Neuronal stem cell (in vitro differentiated cells): Measurements from ENCODE around the gene RSAD1.

Experiments used
- DNase-seq: peaks from one replicate; pipeline ENCODE4 v3.0.0-alpha.2; 2013; ENCODE audit warnings: low spot score
- H2AFZ ChIP-seq: one replicate; pipeline ENCODE4 v1.6.1; 2013; ENCODE audit warnings: mild to moderate bottlenecking, low read length, inconsistent platforms
- H2AK5ac ChIP-seq: 2 replicates; pipeline ENCODE4 v1.6.1; 2013; ENCODE audit warnings: low read depth, mild to moderate bottlenecking, inconsistent platforms, low read length, moderate library complexity, mixed read lengths
- H2BK120ac ChIP-seq: 2 replicates; pipeline ENCODE4 v1.6.1; 2013; ENCODE audit warnings: low read depth, mild to moderate bottlenecking, inconsistent platforms, low read length, moderate library complexity, mixed read lengths
- H2BK12ac ChIP-seq: one replicate; pipeline ENCODE4 v1.6.1; 2013; ENCODE audit warnings: low read length, inconsistent platforms
- H2BK15ac ChIP-seq: 2 replicates; pipeline ENCODE4 v1.6.1; 2013; ENCODE audit warnings: mild to moderate bottlenecking, low read length, inconsistent platforms, mixed read lengths
- H2BK5ac ChIP-seq: one replicate; pipeline ENCODE4 v1.6.1; 2013; ENCODE audit warnings: inconsistent platforms, mild to moderate bottlenecking, low read length, moderate library complexity
- H3K14ac ChIP-seq: one replicate; pipeline ENCODE4 v1.6.1; 2013; ENCODE audit warnings: low read length, inconsistent platforms
- H3K18ac ChIP-seq: 2 replicates; pipeline ENCODE4 v1.6.1; 2013; ENCODE audit warnings: low read length, inconsistent platforms
- H3K23ac ChIP-seq: 2 replicates; pipeline ENCODE4 v1.6.1; 2013; ENCODE audit warnings: low read depth, mild to moderate bottlenecking, mixed read lengths, low read length, inconsistent platforms; ENCODE audit not compliant: poor library complexity
- H3K27ac ChIP-seq: replicated peaks from 3 replicates; pipeline ENCODE4 v1.5.1; 2013; ENCODE audit warnings: low read length, inconsistent platforms
- H3K27me3 ChIP-seq, 3 experiments: 2 replicates each; pipeline ENCODE4 v1.6.1; 2013; ENCODE audit warnings: low read length in 3 of 3, mild to moderate bottlenecking in 2 of 3, inconsistent platforms in 1 of 3, low read depth in 1 of 3, mixed read lengths in 1 of 3, moderate library complexity in 1 of 3; ENCODE audit not compliant: control insufficient read depth in 3 of 3, insufficient read depth in 3 of 3
- H3K36me3 ChIP-seq, 2 donors: replicated peaks in 1 of 2; 2 replicates each; pipeline ENCODE4 v1.6.1; 2013; ENCODE audit warnings: low read length in 2 of 2; ENCODE audit not compliant: control insufficient read depth in 2 of 2, insufficient read depth in 2 of 2
- H3K4ac ChIP-seq: 2 replicates; pipeline ENCODE4 v1.6.1; 2013; ENCODE audit warnings: inconsistent platforms, mild to moderate bottlenecking, low read length, moderate library complexity
- H3K4me1 ChIP-seq, 2 donors: 1 replicate in 1 of 2; 2 replicates in 1 of 2; pipeline ENCODE4 v1.6.1; 2013; ENCODE audit warnings: low read length in 2 of 2, low read depth in 1 of 2; ENCODE audit not compliant: control insufficient read depth in 2 of 2, insufficient read depth in 1 of 2
- H3K4me2 ChIP-seq: one replicate; pipeline ENCODE4 v1.6.1; 2013; ENCODE audit warnings: mild to moderate bottlenecking, low read length, inconsistent platforms; ENCODE audit not compliant: insufficient read depth, poor library complexity, severe bottlenecking
- H3K4me3 ChIP-seq, 2 donors: 2 replicates each; pipeline ENCODE4 v1.5.1; 2013; ENCODE audit warnings: low read length in 2 of 2, mild to moderate bottlenecking in 2 of 2, inconsistent platforms in 1 of 2, moderate library complexity in 1 of 2
- H3K79me1 ChIP-seq: one replicate; pipeline ENCODE4 v1.6.1; 2013; ENCODE audit warnings: low read depth, mild to moderate bottlenecking, inconsistent platforms, low read length, moderate library complexity
- H3K9ac ChIP-seq: one replicate; pipeline ENCODE4 v1.6.1; 2013; ENCODE audit warnings: mild to moderate bottlenecking, low read depth, low read length, inconsistent platforms; ENCODE audit not compliant: poor library complexity
- H3K9me3 ChIP-seq, 2 donors: replicated peaks in 1 of 2; 2 replicates each; pipeline versions ENCODE3 to v1.6.1; 2013; ENCODE audit warnings: low read length in 2 of 2, mild to moderate bottlenecking in 2 of 2, inconsistent platforms in 1 of 2, low read depth in 1 of 2, mixed read lengths in 1 of 2, moderate library complexity in 1 of 2; ENCODE audit not compliant: control insufficient read depth in 2 of 2, insufficient read depth in 1 of 2
- H4K8ac ChIP-seq: one replicate; pipeline ENCODE4 v1.6.1; 2013; ENCODE audit warnings: low read depth, mild to moderate bottlenecking, inconsistent platforms, low read length, moderate library complexity
- H4K91ac ChIP-seq: one replicate; pipeline ENCODE4 v1.6.1; 2013; ENCODE audit warnings: low read length, low read depth, mild to moderate bottlenecking, inconsistent platforms; ENCODE audit not compliant: poor library complexity
- whole genome bisulfite sequencing, 2 donors: extraction: QIAGEN DNeasy Blood & Tissue Kit; methylation state at CpG; one replicate each; pipeline ENCODE4 v1.1.7; 2013; ENCODE audit warnings: missing lambda C conversion rate in 2 of 2, mixed read lengths in 1 of 2; ENCODE audit not compliant: insufficient read length in 2 of 2, insufficient replicate concordance in 1 of 2; ENCODE audit errors: extremely low coverage in 2 of 2; 5-methylcytosine and 5-hydroxymethylcytosine counted together

The RSAD1 gene

DNA sequence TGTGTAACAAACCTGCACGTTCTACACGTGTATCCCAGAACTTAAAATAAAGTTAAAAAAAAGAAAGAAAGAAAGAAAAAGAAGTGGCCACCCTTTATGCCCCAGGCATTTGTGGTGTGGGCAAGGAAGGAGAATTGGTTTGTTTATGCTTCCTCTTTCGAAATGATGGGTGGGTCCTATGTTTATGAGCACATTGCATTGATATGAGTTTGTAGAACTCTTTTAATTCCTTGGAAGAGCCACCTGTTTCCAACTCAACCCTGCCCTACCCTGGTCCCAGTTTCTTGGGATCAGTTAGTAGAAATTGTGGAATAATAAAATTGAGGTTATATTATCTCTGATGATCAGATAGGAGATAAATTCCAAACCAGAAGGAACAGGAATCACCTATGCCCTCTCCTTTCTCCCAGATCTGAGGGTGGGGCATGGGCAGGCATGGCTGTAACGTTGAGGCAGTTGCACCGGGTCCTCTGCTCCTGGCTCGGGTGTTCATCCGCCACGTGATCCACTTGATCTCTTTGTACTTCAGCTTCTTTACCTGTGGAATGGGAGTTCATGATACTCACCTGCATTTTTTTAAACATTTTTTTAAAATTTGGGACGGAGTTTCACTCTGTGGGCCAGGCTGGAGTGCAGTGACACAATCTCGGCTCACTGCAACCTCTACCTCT lies 25.9 kb upstream of the RSAD1 start:
- no peak overlapping the region for H4K91ac ChIP-seq
- H3K4me1 ChIP-seq = no peaks in the 10 kb centered on the region
- H2AK5ac ChIP-seq = no peak overlapping the region
- no peak overlapping the region for H2BK120ac ChIP-seq
- peaks cover 0 to 5% (median 0%) of the 10 kb centered on the region in 3 experiments for H3K27me3 ChIP-seq
- H3K27ac ChIP-seq = no peak overlapping the region
- H3K18ac ChIP-seq = no peak overlapping the region
- H3K23ac ChIP-seq = no peak overlapping the region
- no peak overlapping the region for H3K9ac ChIP-seq
- no peak overlapping the region for H3K4me3 ChIP-seq
- H4K8ac ChIP-seq = no peak overlapping the region
- no peak overlapping the region for H3K14ac ChIP-seq
- no peak overlapping the region for H2BK15ac ChIP-seq
- H2AFZ ChIP-seq = no peak overlapping the region
- H3K9me3 ChIP-seq = no peaks in the 10 kb centered on the region
- DNase-seq = no peak
- no peak overlapping the region for H2BK12ac ChIP-seq
- no peak overlapping the region for H2BK5ac ChIP-seq
- no peak overlapping the region for H3K4me2 ChIP-seq
- no peaks in the 10 kb centered on the region for H3K79me1 ChIP-seq
- H3K36me3 ChIP-seq = no peaks in the 10 kb centered on the region
- H3K4ac ChIP-seq = no peak overlapping the region
- WGBS, 2 donors = no CpG with 5 or more reads among the region's 10 CpGs

DNA sequence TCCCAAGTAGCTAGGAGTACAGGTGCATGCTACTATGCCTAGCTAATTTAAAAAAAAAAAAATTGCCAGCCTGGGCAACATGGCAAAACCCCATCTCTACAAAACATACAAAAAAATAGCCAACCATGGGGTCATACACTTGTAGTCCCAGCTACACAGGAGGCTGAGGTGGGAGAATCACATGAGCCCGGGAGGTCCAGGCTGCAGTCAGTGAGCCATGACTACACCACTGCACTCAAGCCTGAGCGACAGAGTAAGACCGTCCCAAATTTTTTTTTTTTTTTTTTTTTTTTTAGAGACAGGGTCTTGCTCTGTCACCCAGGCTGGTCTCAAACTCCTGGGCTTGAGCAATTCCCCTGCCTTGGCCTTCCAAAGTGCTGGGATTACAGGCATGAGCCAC lies 24.8 kb upstream of the RSAD1 start:
- H3K4ac ChIP-seq = no peak overlapping the region
- no peak overlapping the region for H2AFZ ChIP-seq
- H4K91ac ChIP-seq = no peak overlapping the region
- peaks cover 0 to 5% (median 0%) of the 10 kb centered on the region in 3 experiments for H3K27me3 ChIP-seq
- H3K14ac ChIP-seq = no peak overlapping the region
- H3K18ac ChIP-seq = no peak overlapping the region
- no peak overlapping the region for H3K4me3 ChIP-seq
- no peak overlapping the region for H2BK15ac ChIP-seq
- H3K9me3 ChIP-seq = no peaks in the 10 kb centered on the region
- H3K4me1 ChIP-seq = no peaks in the 10 kb centered on the region
- no peak for DNase-seq
- H2AK5ac ChIP-seq = no peak overlapping the region
- no peak overlapping the region for H2BK5ac ChIP-seq
- no peak overlapping the region for H3K27ac ChIP-seq
- no peak overlapping the region for H3K9ac ChIP-seq
- H3K23ac ChIP-seq = no peak overlapping the region
- H2BK120ac ChIP-seq = no peak overlapping the region
- no CpG with 5 or more reads among the region's 3 CpGs for WGBS, 2 donors
- H2BK12ac ChIP-seq = no peak overlapping the region
- H3K4me2 ChIP-seq = no peak overlapping the region
- H3K79me1 ChIP-seq = no peaks in the 10 kb centered on the region
- H4K8ac ChIP-seq = no peak overlapping the region
- no peaks in the 10 kb centered on the region for H3K36me3 ChIP-seq

DNA sequence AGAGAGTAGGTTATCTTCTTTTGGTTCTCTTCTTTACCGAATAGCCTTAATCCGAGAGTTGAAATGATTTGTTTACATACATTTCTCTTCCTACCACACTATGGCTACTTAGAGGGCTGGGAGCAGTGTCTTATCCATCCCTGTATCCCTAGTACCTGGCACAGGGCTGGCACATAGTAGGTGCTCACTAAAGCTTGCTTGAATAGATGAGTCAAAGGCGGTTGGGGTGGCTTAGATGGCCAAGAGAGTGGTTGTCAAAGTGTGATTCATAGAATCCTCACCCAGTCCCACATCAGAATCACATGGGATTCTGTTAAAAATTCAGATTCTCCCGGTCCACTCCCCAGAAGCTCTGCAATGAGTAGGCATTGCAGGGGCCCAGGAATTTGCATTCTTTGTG lies 21.0 kb upstream of the RSAD1 start:
- Histone ChIP-seq H3K23ac (no peak overlapping the region), H2AK5ac (no peak overlapping the region), H2BK12ac (no peak overlapping the region), H3K4me3 (no peak overlapping the region), H4K91ac (no peak overlapping the region), H3K4me1 (no peaks in the 10 kb centered on the region), H3K9me3 (no peaks in the 10 kb centered on the region), H3K14ac (no peak overlapping the region), H2AFZ (no peak overlapping the region), H3K18ac (no peak overlapping the region), H3K27me3 (peaks cover 0 to 10% (median 0%) of the 10 kb centered on the region in 3 experiments), H2BK120ac (no peak overlapping the region), H3K4ac (no peak overlapping the region), H3K9ac (no peak overlapping the region), H3K4me2 (no peak overlapping the region), H3K79me1 (no peaks in the 10 kb centered on the region), H3K36me3 (no peaks in the 10 kb centered on the region), H2BK5ac (no peak overlapping the region), H3K27ac (no peak overlapping the region), H2BK15ac (no peak overlapping the region), H4K8ac (no peak overlapping the region)
- WGBS, 2 donors = no CpG with 5 or more reads among the region's 4 CpGs
- no peak for DNase-seq

DNA sequence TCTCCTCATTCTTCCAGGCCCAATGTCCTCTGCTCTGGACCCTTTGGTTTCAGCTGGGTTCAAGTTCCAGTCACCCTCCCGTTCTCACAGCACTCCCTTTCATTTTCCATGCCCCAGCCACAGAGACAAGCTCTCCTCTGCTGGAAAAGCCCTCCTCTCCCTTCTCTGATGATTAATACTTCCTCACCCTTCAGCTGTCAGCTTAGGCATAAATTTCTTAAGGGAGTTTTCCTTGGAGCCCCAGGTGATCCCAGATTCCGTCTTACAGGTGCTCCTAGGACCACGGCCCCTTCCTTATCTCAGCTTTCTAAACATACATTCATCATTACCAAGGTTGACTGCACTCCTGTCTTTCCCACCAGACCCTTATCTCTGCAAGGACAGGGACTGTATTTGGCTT lies 20.4 kb upstream of the RSAD1 start:
- H2AFZ ChIP-seq = no peak overlapping the region
- WGBS, 2 donors = no CpG with 5 or more reads among the region's 3 CpGs
- H3K9me3 ChIP-seq = no peaks in the 10 kb centered on the region
- no peak overlapping the region for H2BK5ac ChIP-seq
- H3K4me3 ChIP-seq = no peak overlapping the region
- H2BK12ac ChIP-seq = no peak overlapping the region
- no peaks in the 10 kb centered on the region for H3K79me1 ChIP-seq
- no peak overlapping the region for H3K18ac ChIP-seq
- no peak overlapping the region for H2AK5ac ChIP-seq
- no peak overlapping the region for H2BK15ac ChIP-seq
- H3K27me3 ChIP-seq = peaks cover 0 to 13% (median 0%) of the 10 kb centered on the region in 3 experiments
- no peak overlapping the region for H3K4ac ChIP-seq
- H3K27ac ChIP-seq = no peak overlapping the region
- no peak overlapping the region for H3K9ac ChIP-seq
- H3K4me1 ChIP-seq = no peaks in the 10 kb centered on the region
- H4K8ac ChIP-seq = no peak overlapping the region
- H3K23ac ChIP-seq = no peak overlapping the region
- H2BK120ac ChIP-seq = no peak overlapping the region
- DNase-seq = no peak
- no peak overlapping the region for H3K4me2 ChIP-seq
- no peak overlapping the region for H3K14ac ChIP-seq
- no peaks in the 10 kb centered on the region for H3K36me3 ChIP-seq
- H4K91ac ChIP-seq = no peak overlapping the region
